C4-2B (cell line): ENCODE data around the gene IDH3G.

Source experiments
- ZFX ChIP-seq: fragments of 450-650 bp; IDR thresholded peaks from 2 replicates; pipeline ENCODE4 v1.6.1; 2017
- TF ChIP-seq, protein P1 (sequence below): fragments of 450-650 bp; conservative IDR thresholded peaks from 2 replicates; pipeline ENCODE4 v1.5.1; 2017; ENCODE audit warnings: mild to moderate bottlenecking

DNA sequence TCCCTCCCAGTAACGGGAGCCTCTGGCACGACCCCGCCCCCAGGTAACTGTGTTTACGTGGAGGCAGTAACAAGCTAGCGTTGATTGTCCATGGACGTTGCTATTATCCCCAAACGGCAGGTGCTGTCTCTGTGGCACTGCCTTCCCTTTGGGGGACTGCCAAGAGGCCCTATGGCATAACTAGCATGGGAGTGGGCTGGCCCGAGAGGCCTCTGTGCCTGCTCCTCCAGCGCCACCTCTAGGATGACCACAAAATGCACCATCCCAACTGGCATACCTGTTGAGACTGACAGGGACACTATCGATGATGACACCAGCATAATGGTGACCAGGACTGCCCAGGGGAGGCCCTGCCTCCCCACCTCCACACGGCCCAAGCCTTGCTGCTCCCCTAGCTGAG is 11.9 kb downstream of the IDH3G start:
- TF ChIP-seq, protein P1, sequence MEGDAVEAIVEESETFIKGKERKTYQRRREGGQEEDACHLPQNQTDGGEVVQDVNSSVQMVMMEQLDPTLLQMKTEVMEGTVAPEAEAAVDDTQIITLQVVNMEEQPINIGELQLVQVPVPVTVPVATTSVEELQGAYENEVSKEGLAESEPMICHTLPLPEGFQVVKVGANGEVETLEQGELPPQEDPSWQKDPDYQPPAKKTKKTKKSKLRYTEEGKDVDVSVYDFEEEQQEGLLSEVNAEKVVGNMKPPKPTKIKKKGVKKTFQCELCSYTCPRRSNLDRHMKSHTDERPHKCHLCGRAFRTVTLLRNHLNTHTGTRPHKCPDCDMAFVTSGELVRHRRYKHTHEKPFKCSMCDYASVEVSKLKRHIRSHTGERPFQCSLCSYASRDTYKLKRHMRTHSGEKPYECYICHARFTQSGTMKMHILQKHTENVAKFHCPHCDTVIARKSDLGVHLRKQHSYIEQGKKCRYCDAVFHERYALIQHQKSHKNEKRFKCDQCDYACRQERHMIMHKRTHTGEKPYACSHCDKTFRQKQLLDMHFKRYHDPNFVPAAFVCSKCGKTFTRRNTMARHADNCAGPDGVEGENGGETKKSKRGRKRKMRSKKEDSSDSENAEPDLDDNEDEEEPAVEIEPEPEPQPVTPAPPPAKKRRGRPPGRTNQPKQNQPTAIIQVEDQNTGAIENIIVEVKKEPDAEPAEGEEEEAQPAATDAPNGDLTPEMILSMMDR: no peak
- TF ChIP-seq ZFX: no peak
